Muscle of leg (tissue), 11 donors: ENCODE results near the gene TDRKH. TPM values are rescaled to one million over a fixed set of nuclear protein-coding genes. Genes with fewer than 3 reads are reported as not detected.
A peak's percentile ranks its signal among the peaks of the same experiment; 100 is the strongest.
"Not testable (repeated sequence)": the region's sequence is repeated elsewhere in the genome, so short reads cannot be mapped to it uniquely, and the experiment has no call there.

Experiments
- DNase-seq: peaks from one replicate; pipeline ENCODE4 v3.0.0; 2013
- H3K27ac ChIP-seq: one replicate; pipeline ENCODE4 v1.5.1; 2013; ENCODE audit warnings: mild to moderate bottlenecking, low read length, control low read depth
- H3K27me3 ChIP-seq: one replicate; pipeline ENCODE4 v1.6.1; 2013; ENCODE audit warnings: low read length; ENCODE audit not compliant: control insufficient read depth, insufficient read depth
- H3K36me3 ChIP-seq: one replicate; pipeline ENCODE4 v1.6.1; 2013; ENCODE audit warnings: low read length; ENCODE audit not compliant: control insufficient read depth, insufficient read depth
- H3K4me1 ChIP-seq: one replicate; pipeline ENCODE4 v1.6.1; 2013; ENCODE audit warnings: low read length; ENCODE audit not compliant: control insufficient read depth, insufficient read depth
- H3K4me3 ChIP-seq: one replicate; pipeline ENCODE4 v1.5.1; 2013; ENCODE audit warnings: low read length, control low read depth
- H3K9me3 ChIP-seq: replicated peaks from 2 replicates; pipeline ENCODE4 v1.6.1; 2013; ENCODE audit warnings: low read depth, low read length; ENCODE audit not compliant: control insufficient read depth
- WGBS: methylation state at CpG from one replicate; pipeline ENCODE4 v1.1.5; 2013; ENCODE audit warnings: missing lambda C conversion rate; ENCODE audit not compliant: insufficient coverage; 5-methylcytosine and 5-hydroxymethylcytosine counted together
- polyA plus RNA-seq, 8 donors: library from polyadenylated mRNA; unstranded; fragments of 120-200 nt; gene quantifications; one replicate each; pipeline versions ENCODE4 v1.2.1 to v1.2.3, GENCODE V29; 2013; ENCODE audit warnings: inconsistent platforms in 1 of 8, low replicate concordance in 1 of 8; ENCODE audit not compliant: insufficient read length in 8 of 8, insufficient read depth in 1 of 8
- total RNA-seq: library from RNA; stranded (reverse); fragments of 120-200 nt; gene quantifications from one replicate; pipeline ENCODE4 v1.2.4, GENCODE V29; 2013

The TDRKH gene
- total and polyA plus RNA-seq, 9 donors = 3.1 to 3.9 (median 3.5) TPM

GRCh38 chr1:151737479-151737878, 52.8 kb downstream of the TDRKH start:
- no peaks in the 10 kb centered on the region for H3K4me1 ChIP-seq
- H3K36me3 ChIP-seq = no peaks in the 10 kb centered on the region
- peaks cover 7% of the 10 kb centered on the region for H3K27me3 ChIP-seq
- no peak overlapping the region for H3K4me3 ChIP-seq
- H3K27ac ChIP-seq = no peak overlapping the region
- H3K9me3 ChIP-seq = peaks cover 12% of the 10 kb centered on the region
- DNase-seq = no peak

- H3K9me3 ChIP-seq = peaks cover 12% of the 10 kb centered on the region
- no peak overlapping the region for H3K27ac ChIP-seq
- no peak overlapping the region for H3K4me3 ChIP-seq
- H3K27me3 ChIP-seq = peaks cover 6% of the 10 kb centered on the region
- no peaks in the 10 kb centered on the region for H3K4me1 ChIP-seq
- no peaks in the 10 kb centered on the region for H3K36me3 ChIP-seq
- no peak for DNase-seq
- no CpG with 5 or more reads among the region's 2 CpGs for WGBS
These were observed 53.3 kb downstream of the TDRKH start for GRCh38 chr1:151737026-151737425.

DNA sequence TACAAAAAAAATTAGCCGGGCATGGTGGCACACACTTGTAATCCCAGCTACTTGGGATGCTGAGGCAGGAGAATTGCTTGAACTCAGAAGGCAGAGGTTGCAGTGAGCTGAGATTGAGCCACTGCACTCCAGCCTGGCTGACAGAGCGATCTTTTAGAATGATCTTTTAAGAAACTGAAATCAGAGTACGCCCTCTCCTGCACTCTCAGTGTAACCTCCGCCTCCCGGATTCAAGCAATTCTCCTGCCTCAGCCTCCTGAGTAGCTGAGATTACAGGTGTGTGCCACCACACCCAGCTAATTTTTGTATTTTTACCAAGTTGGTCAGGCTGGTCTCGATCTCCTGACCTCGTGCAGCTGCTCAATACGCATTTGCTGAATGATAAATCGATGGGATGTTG, 56.3 kb downstream of the TDRKH start:
- not testable (repeated sequence) for H3K4me1 ChIP-seq, H3K4me3 ChIP-seq, H3K27ac ChIP-seq, DNase-seq, H3K27me3 ChIP-seq, H3K36me3 ChIP-seq
- 95% methylated on average over 7 of the region's 9 CpGs for WGBS
- peaks cover 12% of the 10 kb centered on the region for H3K9me3 ChIP-seq

- Histone ChIP-seq H3K4me3 (no peak overlapping the region), H3K9me3 (peaks cover 10% of the 10 kb centered on the region), H3K27me3 (peaks cover 8% of the 10 kb centered on the region), H3K4me1 (peaks cover 3% of the 10 kb centered on the region), H3K27ac (no peak overlapping the region), H3K36me3 (no peaks in the 10 kb centered on the region)
- WGBS = 71% methylated on average over 2 of the region's 3 CpGs
- no peak for DNase-seq
These were observed 57.2 kb downstream of the TDRKH start for GRCh38 chr1:151733126-151733525.

GRCh38 chr1:151729966-151730291, 60.4 kb downstream of the TDRKH start:
- Histone ChIP-seq H3K9me3 (no peaks in the 10 kb centered on the region), H3K27ac (no peak overlapping the region), H3K36me3 (no peaks in the 10 kb centered on the region), H3K4me1 (peaks cover 8% of the 10 kb centered on the region), H3K4me3 (no peak overlapping the region), H3K27me3 (peaks cover 14% of the 10 kb centered on the region)
- 80% methylated on average over 3 of the region's 4 CpGs for WGBS
- no peak for DNase-seq

- H3K4me3 ChIP-seq = no peak overlapping the region
- 43% methylated on average over 8 of the region's 10 CpGs for WGBS
- no peaks in the 10 kb centered on the region for H3K9me3 ChIP-seq
- DNase-seq = no peak
- peaks cover 8% of the 10 kb centered on the region for H3K4me1 ChIP-seq
- no peaks in the 10 kb centered on the region for H3K36me3 ChIP-seq
- H3K27me3 ChIP-seq = peaks cover 14% of the 10 kb centered on the region
- H3K27ac ChIP-seq = no peak overlapping the region
These were observed 60.9 kb downstream of the TDRKH start for GRCh38 chr1:151729157-151729965.

- H3K4me3 ChIP-seq = no peak overlapping the region
These were observed 61.9 kb downstream of the TDRKH start for GRCh38 chr1:151728151-151729054.

GRCh38 chr1:151723726-151724370, 66.5 kb downstream of the TDRKH start:
- no peak for DNase-seq
- Histone ChIP-seq H3K27me3 (peaks cover 34% of the 10 kb centered on the region), H3K9me3 (no peaks in the 10 kb centered on the region), H3K27ac (no peak overlapping the region), H3K4me1 (peaks cover 22% of the 10 kb centered on the region), H3K4me3 (no peak overlapping the region), H3K36me3 (no peaks in the 10 kb centered on the region)
- WGBS = no CpG with 5 or more reads among the region's 3 CpGs

More at GRCh38 chr1:151728151-151729054, 61.9 kb downstream of the TDRKH start:
- peaks cover 8% of the 10 kb centered on the region for H3K4me1 ChIP-seq
- H3K27me3 ChIP-seq = peaks cover 20% of the 10 kb centered on the region
- H3K27ac ChIP-seq = peak overlapping the region; percentile 29
- WGBS = 7% methylated on average over 10 of the region's 19 CpGs
- H3K36me3 ChIP-seq = no peaks in the 10 kb centered on the region
- no peaks in the 10 kb centered on the region for H3K9me3 ChIP-seq
- DNase-seq = peak; percentile 53
